Osteocyte (in vitro differentiated cells): Measurements from ENCODE around the gene IGFBP4. TPM values are rescaled to one million over a fixed set of nuclear protein-coding genes. Genes with fewer than 3 reads are reported as not detected.

Experiments
- DNase-seq: peaks from one replicate; pipeline ENCODE4 v3.0.0; 2021; ENCODE audit warnings: mixed read lengths; ENCODE audit not compliant: unreplicated experiment; ENCODE audit errors: extremely low spot score
- H3K27ac Mint-ChIP-seq: one replicate; pipeline ENCODE4 v1.8.0; 2021; ENCODE audit warnings: mild to moderate bottlenecking, mixed read lengths; ENCODE audit not compliant: unreplicated experiment
- H3K27me3 Mint-ChIP-seq: one replicate; pipeline ENCODE4 v1.8.0; 2021; ENCODE audit warnings: mixed read lengths; ENCODE audit not compliant: unreplicated experiment
- H3K36me3 Mint-ChIP-seq: one replicate; pipeline ENCODE4 v1.8.0; 2021; ENCODE audit warnings: mixed read lengths; ENCODE audit not compliant: unreplicated experiment
- H3K4me1 Mint-ChIP-seq: one replicate; pipeline ENCODE4 v1.8.0; 2021; ENCODE audit warnings: mixed read lengths; ENCODE audit not compliant: unreplicated experiment
- H3K4me3 Mint-ChIP-seq: one replicate; pipeline ENCODE4 v1.8.0; 2021; ENCODE audit warnings: mild to moderate bottlenecking, moderate library complexity, mixed read lengths; ENCODE audit not compliant: unreplicated experiment
- H3K9me3 Mint-ChIP-seq: one replicate; pipeline ENCODE4 v1.8.0; 2021; ENCODE audit warnings: mixed read lengths; ENCODE audit not compliant: unreplicated experiment
- total RNA-seq: library from RNA; stranded (reverse); gene quantifications from 2 replicates; pipeline ENCODE4 v1.2.1, GENCODE V29; 2021
- TF ChIP-seq, protein P1 (sequence below): fragments of 200-600 bp; sonication (generic); IDR thresholded peaks from 2 replicates; pipeline ENCODE4 v1.5.0; 2021; ENCODE audit warnings: antibody characterized with exemption, mild to moderate bottlenecking, moderate library complexity

Gene IGFBP4
- total RNA-seq, 1 donor from 2014 or later, result 2,074 TPM

DNA sequence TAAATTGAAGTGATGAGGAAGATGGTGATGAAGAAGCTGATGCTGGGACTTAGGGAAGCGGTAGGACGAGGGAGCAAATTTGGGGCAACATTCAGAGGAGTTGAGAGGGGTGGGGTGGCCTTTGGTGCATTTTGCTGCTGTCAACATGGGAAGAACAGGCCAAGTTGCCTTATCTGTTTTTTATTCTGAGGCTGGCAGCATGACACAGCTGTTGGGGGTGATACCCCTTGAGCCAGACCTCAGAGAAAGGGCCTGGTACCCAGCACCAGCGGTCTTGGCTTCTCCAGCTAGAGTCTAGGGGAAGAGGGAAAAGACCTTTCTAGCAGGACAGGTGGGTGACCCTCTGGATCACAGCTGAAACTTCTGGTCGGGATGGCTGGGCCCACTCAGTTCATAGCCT, 4.6 kb downstream of the IGFBP4 start:
- peaks cover 67% of the 10 kb centered on the region for H3K4me1 Mint-ChIP-seq
- H3K36me3 Mint-ChIP-seq, result peaks cover 49% of the 10 kb centered on the region
- TF ChIP-seq, protein P1, sequence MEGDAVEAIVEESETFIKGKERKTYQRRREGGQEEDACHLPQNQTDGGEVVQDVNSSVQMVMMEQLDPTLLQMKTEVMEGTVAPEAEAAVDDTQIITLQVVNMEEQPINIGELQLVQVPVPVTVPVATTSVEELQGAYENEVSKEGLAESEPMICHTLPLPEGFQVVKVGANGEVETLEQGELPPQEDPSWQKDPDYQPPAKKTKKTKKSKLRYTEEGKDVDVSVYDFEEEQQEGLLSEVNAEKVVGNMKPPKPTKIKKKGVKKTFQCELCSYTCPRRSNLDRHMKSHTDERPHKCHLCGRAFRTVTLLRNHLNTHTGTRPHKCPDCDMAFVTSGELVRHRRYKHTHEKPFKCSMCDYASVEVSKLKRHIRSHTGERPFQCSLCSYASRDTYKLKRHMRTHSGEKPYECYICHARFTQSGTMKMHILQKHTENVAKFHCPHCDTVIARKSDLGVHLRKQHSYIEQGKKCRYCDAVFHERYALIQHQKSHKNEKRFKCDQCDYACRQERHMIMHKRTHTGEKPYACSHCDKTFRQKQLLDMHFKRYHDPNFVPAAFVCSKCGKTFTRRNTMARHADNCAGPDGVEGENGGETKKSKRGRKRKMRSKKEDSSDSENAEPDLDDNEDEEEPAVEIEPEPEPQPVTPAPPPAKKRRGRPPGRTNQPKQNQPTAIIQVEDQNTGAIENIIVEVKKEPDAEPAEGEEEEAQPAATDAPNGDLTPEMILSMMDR, result no peak
- no peak for DNase-seq
- peak overlapping the region; percentile 72 for H3K27ac Mint-ChIP-seq
- H3K9me3 Mint-ChIP-seq, result no peaks in the 10 kb centered on the region
- H3K27me3 Mint-ChIP-seq, result no peaks in the 10 kb centered on the region
- H3K4me3 Mint-ChIP-seq, result peak overlapping the region; percentile 96

GRCh38 chr17:40448213-40448638, 5.0 kb downstream of the IGFBP4 start:
- H3K27ac Mint-ChIP-seq, result peak overlapping the region; percentile 72
- no peaks in the 10 kb centered on the region for H3K9me3 Mint-ChIP-seq
- H3K4me1 Mint-ChIP-seq, result peaks cover 70% of the 10 kb centered on the region
- TF ChIP-seq, protein P1, result no peak
- peaks cover 52% of the 10 kb centered on the region for H3K36me3 Mint-ChIP-seq
- DNase-seq, result no peak
- H3K27me3 Mint-ChIP-seq, result no peaks in the 10 kb centered on the region
- peak overlapping the region; percentile 96 for H3K4me3 Mint-ChIP-seq

GRCh38 chr17:40448639-40449261, 5.5 kb downstream of the IGFBP4 start:
- Mint-ChIP-seq H3K4me3 (peak overlapping the region; percentile 96), H3K9me3 (no peaks in the 10 kb centered on the region), H3K36me3 (peaks cover 57% of the 10 kb centered on the region), H3K27ac (peak overlapping the region; percentile 72), H3K4me1 (peaks cover 75% of the 10 kb centered on the region), H3K27me3 (no peaks in the 10 kb centered on the region)
- DNase-seq, result no peak
- TF ChIP-seq, protein P1, result no peak

GRCh38 chr17:40450175-40450574, 6.9 kb downstream of the IGFBP4 start:
- Mint-ChIP-seq H3K27ac (no peak overlapping the region), H3K4me3 (peak overlapping the region; percentile 96), H3K4me1 (peaks cover 85% of the 10 kb centered on the region), H3K27me3 (no peaks in the 10 kb centered on the region), H3K36me3 (peaks cover 57% of the 10 kb centered on the region), H3K9me3 (no peaks in the 10 kb centered on the region)
- TF ChIP-seq, protein P1, result peak; percentile 59
- no peak for DNase-seq

- no peak for DNase-seq
- Mint-ChIP-seq H3K9me3 (no peaks in the 10 kb centered on the region), H3K36me3 (peaks cover 59% of the 10 kb centered on the region), H3K27ac (peak overlapping the region; percentile 81), H3K4me3 (peak overlapping the region; percentile 50), H3K4me1 (peaks cover 89% of the 10 kb centered on the region), H3K27me3 (no peaks in the 10 kb centered on the region)
- TF ChIP-seq, protein P1, result no peak
Observed at GRCh38 chr17:40451420-40451819, 8.2 kb downstream of the IGFBP4 start.
